Measurements from ENCODE around the gene GPATCH1. TPM values are rescaled to one million over a fixed set of nuclear protein-coding genes. Genes with fewer than 3 reads are reported as not detected.

Gene GPATCH1
- polyA plus RNA-seq, 1 donor from 2014 or later: 11.5 TPM

DNA sequence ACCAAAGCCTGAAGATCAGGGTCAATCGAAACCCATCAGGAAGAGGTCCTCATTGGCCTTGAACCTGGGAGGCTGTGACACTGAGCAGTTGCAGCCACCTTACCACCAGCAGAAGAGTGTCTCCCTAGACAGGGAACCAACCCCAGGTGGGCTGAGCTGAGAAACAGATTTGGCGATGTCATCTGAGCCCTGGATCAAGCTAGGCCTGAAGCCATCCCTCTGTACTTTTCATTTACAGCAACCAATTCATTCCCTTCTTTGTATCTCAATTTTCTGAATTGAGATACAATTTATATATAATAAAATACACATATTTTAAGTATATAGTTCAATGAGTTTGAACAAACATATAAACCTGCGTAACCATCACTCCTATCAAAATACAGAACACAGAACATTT is 30.9 kb upstream of the GPATCH1 start:
- no peaks in the 10 kb centered on the region for H3K9me2 ChIP-seq (ENCODE audit: insufficient read depth, low read length)
- H3F3A ChIP-seq (ENCODE audit: insufficient read depth, low read length, poor library complexity, severe bottlenecking): no peaks in the 10 kb centered on the region
- H2AFZ ChIP-seq (ENCODE audit: low read depth, low read length): no peak overlapping the region
- H3K9me3 ChIP-seq (ENCODE audit: low read length): no peaks in the 10 kb centered on the region
- TF ChIP-seq RAD21 (conservative IDR thresholded peaks at IDR 0.05): no peak
- TF ChIP-seq POLR2AphosphoS5 (IDR thresholded peaks at IDR 0.05): no peak
- TF ChIP-seq EZH2 (IDR thresholded peaks at IDR 0.05; ENCODE audit: borderline replicate concordance, insufficient read depth, low read length, poor library complexity, severe bottlenecking): no peak
- no peak for TF ChIP-seq TAF1 (IDR thresholded peaks at IDR 0.05; ENCODE audit: low read depth)
- no peak for TF ChIP-seq EP300 (conservative IDR thresholded peaks at IDR 0.05; ENCODE audit: poor library complexity, severe bottlenecking)
- TF ChIP-seq SMC3 (conservative IDR thresholded peaks at IDR 0.05; ENCODE audit: poor library complexity): no peak
- no peak for TF ChIP-seq MXI1 (conservative IDR thresholded peaks at IDR 0.05; ENCODE audit: poor library complexity, severe bottlenecking)
- no peaks in the 10 kb centered on the region for H4K20me1 ChIP-seq (ENCODE audit: insufficient read depth)
- no peaks in the 10 kb centered on the region for H3K79me2 ChIP-seq (replicated peaks; ENCODE audit: insufficient read depth, low read length)
- H3K4me2 ChIP-seq (ENCODE audit: low read length): no peak overlapping the region
- H3K9ac ChIP-seq (ENCODE audit: low read length): no peak overlapping the region
- H3K27me3 ChIP-seq (ENCODE audit: insufficient read depth, low read depth, low read length): no peaks in the 10 kb centered on the region
- H3K27ac ChIP-seq (ENCODE audit: low read length): no peak overlapping the region
- H3K4me3 ChIP-seq (ENCODE audit: low read length): no peak overlapping the region
- no peaks in the 10 kb centered on the region for H3K36me3 ChIP-seq (ENCODE audit: insufficient read depth, low read length)

DNA sequence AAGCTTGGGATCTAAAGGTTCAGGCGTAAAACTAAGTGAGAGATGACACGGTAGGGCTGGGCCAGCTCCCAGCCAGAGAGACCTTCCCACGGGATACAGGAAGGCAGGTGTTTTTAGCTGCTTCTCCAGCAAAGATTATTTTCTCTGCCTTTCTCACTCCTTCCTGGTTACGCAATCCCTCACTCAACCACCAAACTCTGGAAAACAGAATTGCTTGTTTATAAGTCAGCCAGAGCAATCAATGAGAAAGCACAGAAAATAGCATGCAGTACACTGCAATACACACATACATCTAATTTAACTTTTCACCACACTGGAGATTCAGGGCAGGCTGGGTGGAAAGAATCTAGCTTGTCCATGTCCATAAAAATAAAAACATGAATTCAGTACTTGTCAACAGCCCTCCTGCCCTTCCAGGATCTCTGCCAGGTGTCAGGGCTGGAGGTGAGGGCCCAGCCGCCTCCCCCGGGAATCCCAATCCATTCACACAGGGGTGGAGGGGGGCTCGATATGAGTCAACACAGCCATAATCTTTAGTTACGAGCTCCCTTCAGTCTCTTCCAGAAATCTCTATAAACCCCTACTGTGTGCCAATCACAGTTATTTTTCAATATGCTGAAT is 28.5 kb upstream of the GPATCH1 start:
- Histone ChIP-seq H3K4me2 (ENCODE audit: low read length) (no peak overlapping the region), H3K27ac (ENCODE audit: low read length) (no peak overlapping the region), H3K36me3 (ENCODE audit: insufficient read depth, low read length) (no peaks in the 10 kb centered on the region), H3K79me2 (replicated peaks; ENCODE audit: insufficient read depth, low read length) (no peaks in the 10 kb centered on the region), H3K9ac (ENCODE audit: low read length) (no peak overlapping the region), H4K20me1 (ENCODE audit: insufficient read depth) (no peaks in the 10 kb centered on the region), H3K4me3 (ENCODE audit: low read length) (no peak overlapping the region), H3F3A (ENCODE audit: insufficient read depth, low read length, poor library complexity, severe bottlenecking) (no peaks in the 10 kb centered on the region), H2AFZ (ENCODE audit: low read depth, low read length) (no peak overlapping the region), H3K27me3 (ENCODE audit: insufficient read depth, low read depth, low read length) (no peaks in the 10 kb centered on the region), H3K9me2 (ENCODE audit: insufficient read depth, low read length) (no peaks in the 10 kb centered on the region), H3K9me3 (ENCODE audit: low read length) (no peaks in the 10 kb centered on the region)
- no peak for TF ChIP-seq EZH2 (IDR thresholded peaks at IDR 0.05; ENCODE audit: borderline replicate concordance, insufficient read depth, low read length, poor library complexity, severe bottlenecking)
- no peak for TF ChIP-seq MXI1 (conservative IDR thresholded peaks at IDR 0.05; ENCODE audit: poor library complexity, severe bottlenecking)
- TF ChIP-seq TAF1 (IDR thresholded peaks at IDR 0.05; ENCODE audit: low read depth): no peak
- no peak for TF ChIP-seq SMC3 (conservative IDR thresholded peaks at IDR 0.05; ENCODE audit: poor library complexity)
- TF ChIP-seq POLR2AphosphoS5 (IDR thresholded peaks at IDR 0.05): no peak
- TF ChIP-seq, protein P1, sequence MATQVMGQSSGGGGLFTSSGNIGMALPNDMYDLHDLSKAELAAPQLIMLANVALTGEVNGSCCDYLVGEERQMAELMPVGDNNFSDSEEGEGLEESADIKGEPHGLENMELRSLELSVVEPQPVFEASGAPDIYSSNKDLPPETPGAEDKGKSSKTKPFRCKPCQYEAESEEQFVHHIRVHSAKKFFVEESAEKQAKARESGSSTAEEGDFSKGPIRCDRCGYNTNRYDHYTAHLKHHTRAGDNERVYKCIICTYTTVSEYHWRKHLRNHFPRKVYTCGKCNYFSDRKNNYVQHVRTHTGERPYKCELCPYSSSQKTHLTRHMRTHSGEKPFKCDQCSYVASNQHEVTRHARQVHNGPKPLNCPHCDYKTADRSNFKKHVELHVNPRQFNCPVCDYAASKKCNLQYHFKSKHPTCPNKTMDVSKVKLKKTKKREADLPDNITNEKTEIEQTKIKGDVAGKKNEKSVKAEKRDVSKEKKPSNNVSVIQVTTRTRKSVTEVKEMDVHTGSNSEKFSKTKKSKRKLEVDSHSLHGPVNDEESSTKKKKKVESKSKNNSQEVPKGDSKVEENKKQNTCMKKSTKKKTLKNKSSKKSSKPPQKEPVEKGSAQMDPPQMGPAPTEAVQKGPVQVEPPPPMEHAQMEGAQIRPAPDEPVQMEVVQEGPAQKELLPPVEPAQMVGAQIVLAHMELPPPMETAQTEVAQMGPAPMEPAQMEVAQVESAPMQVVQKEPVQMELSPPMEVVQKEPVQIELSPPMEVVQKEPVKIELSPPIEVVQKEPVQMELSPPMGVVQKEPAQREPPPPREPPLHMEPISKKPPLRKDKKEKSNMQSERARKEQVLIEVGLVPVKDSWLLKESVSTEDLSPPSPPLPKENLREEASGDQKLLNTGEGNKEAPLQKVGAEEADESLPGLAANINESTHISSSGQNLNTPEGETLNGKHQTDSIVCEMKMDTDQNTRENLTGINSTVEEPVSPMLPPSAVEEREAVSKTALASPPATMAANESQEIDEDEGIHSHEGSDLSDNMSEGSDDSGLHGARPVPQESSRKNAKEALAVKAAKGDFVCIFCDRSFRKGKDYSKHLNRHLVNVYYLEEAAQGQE (IDR thresholded peaks at IDR 0.05; ENCODE audit: borderline replicate concordance): no peak
- TF ChIP-seq, protein P2, sequence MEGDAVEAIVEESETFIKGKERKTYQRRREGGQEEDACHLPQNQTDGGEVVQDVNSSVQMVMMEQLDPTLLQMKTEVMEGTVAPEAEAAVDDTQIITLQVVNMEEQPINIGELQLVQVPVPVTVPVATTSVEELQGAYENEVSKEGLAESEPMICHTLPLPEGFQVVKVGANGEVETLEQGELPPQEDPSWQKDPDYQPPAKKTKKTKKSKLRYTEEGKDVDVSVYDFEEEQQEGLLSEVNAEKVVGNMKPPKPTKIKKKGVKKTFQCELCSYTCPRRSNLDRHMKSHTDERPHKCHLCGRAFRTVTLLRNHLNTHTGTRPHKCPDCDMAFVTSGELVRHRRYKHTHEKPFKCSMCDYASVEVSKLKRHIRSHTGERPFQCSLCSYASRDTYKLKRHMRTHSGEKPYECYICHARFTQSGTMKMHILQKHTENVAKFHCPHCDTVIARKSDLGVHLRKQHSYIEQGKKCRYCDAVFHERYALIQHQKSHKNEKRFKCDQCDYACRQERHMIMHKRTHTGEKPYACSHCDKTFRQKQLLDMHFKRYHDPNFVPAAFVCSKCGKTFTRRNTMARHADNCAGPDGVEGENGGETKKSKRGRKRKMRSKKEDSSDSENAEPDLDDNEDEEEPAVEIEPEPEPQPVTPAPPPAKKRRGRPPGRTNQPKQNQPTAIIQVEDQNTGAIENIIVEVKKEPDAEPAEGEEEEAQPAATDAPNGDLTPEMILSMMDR (IDR thresholded peaks at IDR 0.05; ENCODE audit: poor library complexity, severe bottlenecking): no peak
- no peak for TF ChIP-seq EP300 (conservative IDR thresholded peaks at IDR 0.05; ENCODE audit: poor library complexity, severe bottlenecking)
